HCEC 1CT (cell line): ENCODE data around the gene DZANK1.
"Not testable (repeated sequence)": the region's sequence is repeated elsewhere in the genome, so short reads cannot be mapped to it uniquely, and the experiment has no call there.

Experiments
- DNase-seq: peaks from one replicate; pipeline ENCODE4 v3.0.0-alpha.2; 2017

DZANK1 gene

DNA sequence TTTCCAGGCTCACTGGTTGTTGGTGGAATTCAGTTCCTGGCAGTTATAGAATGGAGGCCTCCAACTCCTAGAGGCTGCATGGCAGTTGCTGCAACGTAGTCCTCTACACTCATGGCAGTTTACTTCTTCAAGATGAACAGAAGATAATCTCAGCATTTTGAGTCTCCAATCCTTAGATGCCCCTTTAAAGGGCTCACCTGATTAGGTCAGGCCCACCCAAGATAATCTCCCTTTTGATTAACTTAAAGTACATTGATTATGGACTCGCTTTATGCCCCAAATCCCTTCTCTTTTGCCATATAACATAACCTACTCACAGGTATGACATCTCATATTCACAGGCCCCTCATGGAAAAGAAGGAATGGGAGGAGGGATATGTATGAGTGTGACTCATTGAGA is 102.1 kb downstream of the DZANK1 start:
- no peak for DNase-seq

DNA sequence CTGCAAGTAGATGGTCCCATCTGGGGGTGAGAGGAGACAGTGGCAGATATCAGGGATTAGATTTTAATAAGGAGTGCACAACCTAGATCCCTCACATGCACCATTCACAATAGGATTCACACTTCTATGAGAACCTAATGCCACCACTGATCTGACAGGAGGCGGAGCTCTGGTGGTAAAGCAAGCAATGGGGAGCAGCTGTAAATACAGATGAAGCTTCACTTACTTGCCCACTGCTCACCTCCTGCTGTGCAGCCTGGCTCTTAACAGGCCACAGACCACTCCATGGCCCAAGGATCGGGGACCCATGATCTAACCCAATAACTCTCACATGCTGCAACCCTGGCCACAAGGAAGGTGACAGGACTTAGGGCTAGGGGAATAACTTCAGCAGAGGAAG is 103.1 kb downstream of the DZANK1 start:
- no peak for DNase-seq

- DNase-seq, result no peak
These were observed 103.9 kb downstream of the DZANK1 start for GRCh38 chr20:18362916-18363315.

DNA sequence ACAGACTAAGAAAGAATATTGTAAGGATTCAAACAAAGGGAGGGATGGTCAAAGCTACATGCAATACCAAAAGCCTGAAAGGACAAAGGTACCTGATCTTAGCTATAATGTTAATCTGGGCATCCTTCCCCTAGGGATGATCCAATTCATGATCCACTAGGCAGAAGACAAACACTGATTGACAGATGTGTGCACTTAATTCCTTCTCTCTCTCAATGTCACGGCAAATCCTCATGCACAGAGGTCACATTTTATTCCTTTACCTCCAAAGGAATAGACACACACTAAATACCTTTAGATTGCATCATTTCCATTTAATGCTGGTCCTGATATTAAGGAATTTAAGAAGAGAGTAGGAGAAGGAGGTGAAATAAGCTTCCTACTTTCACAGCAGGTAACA is 105.2 kb downstream of the DZANK1 start:
- no peak for DNase-seq

DNA sequence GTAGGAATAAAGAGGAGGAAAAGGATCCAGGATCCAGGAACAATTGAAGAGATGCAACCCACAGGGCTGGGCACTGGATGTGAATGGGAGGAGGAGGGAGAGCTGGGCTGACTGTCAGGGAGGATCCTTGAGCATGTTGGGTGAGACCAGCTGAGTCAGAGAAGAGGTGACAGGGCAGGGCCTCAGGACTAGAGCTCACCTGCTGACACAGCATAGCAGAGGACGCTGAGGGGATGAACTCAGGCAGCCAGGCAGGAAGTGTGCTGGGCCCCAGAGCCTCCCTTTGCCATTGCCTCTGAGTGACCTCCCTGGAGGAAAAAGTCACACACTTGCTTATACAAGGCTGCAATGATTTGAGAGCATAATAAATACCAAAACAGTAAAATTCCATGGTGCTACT is 106.2 kb downstream of the DZANK1 start:
- no peak for DNase-seq

DNA sequence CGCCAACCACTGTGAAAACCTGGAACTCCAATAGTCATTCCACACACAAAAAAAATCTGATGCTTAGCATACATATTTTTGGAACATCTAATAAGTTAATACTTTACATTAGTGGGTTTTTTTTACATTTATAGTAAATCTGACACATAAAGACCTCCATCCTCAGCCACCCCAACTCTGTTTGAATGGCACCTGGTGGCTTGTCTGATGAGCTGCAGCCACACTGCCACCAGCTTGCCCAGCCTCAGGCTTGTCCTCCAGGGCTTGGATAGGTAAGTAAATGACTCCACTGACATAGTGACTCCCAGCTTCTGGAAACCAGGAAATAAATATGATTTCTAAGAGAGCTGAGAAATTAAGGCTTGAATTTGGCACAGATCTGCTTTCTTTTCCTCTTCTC is 107.0 kb downstream of the DZANK1 start:
- DNase-seq, result no peak

- DNase-seq, result not testable (repeated sequence)
These were observed 117.1 kb downstream of the DZANK1 start for GRCh38 chr20:18349749-18350148.
